BLaER1 treated with 17β-estradiol and CSF1 and Interleukin-3, amounts not matched to agents 10 nM and 100 nM (cell line): ENCODE measurements around the gene GPR75.

ENCODE experiments used
- H3K27ac ChIP-seq, 11 experiments: shearing (Covaris generic); formaldehyde crosslinking; 2 replicates each; pipeline ENCODE4 v1.8.1; 2022
- H3K27me3 ChIP-seq, 11 experiments: shearing (Covaris generic); formaldehyde crosslinking; 2 replicates each; pipeline ENCODE4 v1.8.1; 2022
- H3K36me3 ChIP-seq, 11 experiments: shearing (Covaris generic); formaldehyde crosslinking; 2 replicates each; pipeline ENCODE4 v1.8.1; 2022
- H3K4me1 ChIP-seq, 10 experiments: shearing (Covaris generic); formaldehyde crosslinking; 2 replicates each; pipeline ENCODE4 v1.8.1; 2022
- H3K4me2 ChIP-seq, 11 experiments: shearing (Covaris generic); formaldehyde crosslinking; 2 replicates each; pipeline ENCODE4 v1.8.1; 2022
- H3K4me3 ChIP-seq, 10 experiments: shearing (Covaris generic); formaldehyde crosslinking; 2 replicates each; pipeline ENCODE4 v1.8.1; 2022
- H3K9ac ChIP-seq, 11 experiments: shearing (Covaris generic); formaldehyde crosslinking; 2 replicates each; pipeline ENCODE4 v1.8.1; 2022
- H3K9me3 ChIP-seq, 11 experiments: shearing (Covaris generic); formaldehyde crosslinking; replicated peaks in 1 of 11; 2 replicates each; pipeline ENCODE4 v1.8.1; 2022
- H4K20me1 ChIP-seq, 11 experiments: shearing (Covaris generic); formaldehyde crosslinking; 2 replicates each; pipeline ENCODE4 v1.8.1; 2022
- Cebpa-rat ChIP-seq, 11 experiments: shearing (Covaris generic); IDR thresholded peaks; 2 replicates each; pipeline ENCODE4 v1.8.1; 2022

The GPR75 gene

GRCh38 chr2:53820711-53821110 lies 39.1 kb downstream of the GPR75 start:
- peaks cover 0 to 6% (median 0%) of the 10 kb centered on the region in 10 experiments; a peak in 3 of 20 replicates for H3K4me1 ChIP-seq
- H3K36me3 ChIP-seq: peaks cover 34 to 61% (median 43%) of the 10 kb centered on the region in 11 experiments
- H3K9ac ChIP-seq: no peak overlapping the region
- no peak overlapping the region for H3K27ac ChIP-seq
- no peak overlapping the region for H3K4me3 ChIP-seq
- no peak overlapping the region for H3K4me2 ChIP-seq
- H3K27me3 ChIP-seq: no peaks in the 10 kb centered on the region
- no peak for TF ChIP-seq Cebpa-rat (IDR thresholded peaks at IDR 0.05)
- no peaks in the 10 kb centered on the region for H4K20me1 ChIP-seq
- no peaks in the 10 kb centered on the region for H3K9me3 ChIP-seq

GRCh38 chr2:53820048-53820447 lies 39.7 kb downstream of the GPR75 start:
- Histone ChIP-seq H4K20me1 (no peaks in the 10 kb centered on the region), H3K4me1 (peaks cover 0 to 6% (median 0%) of the 10 kb centered on the region in 10 experiments; a peak in 3 of 20 replicates), H3K9ac (no peak overlapping the region), H3K36me3 (peaks cover 40 to 68% (median 50%) of the 10 kb centered on the region in 11 experiments), H3K27me3 (no peaks in the 10 kb centered on the region), H3K4me3 (no peak overlapping the region), H3K4me2 (no peak overlapping the region), H3K27ac (no peak overlapping the region), H3K9me3 (no peaks in the 10 kb centered on the region)
- no peak for TF ChIP-seq Cebpa-rat (IDR thresholded peaks at IDR 0.05)

GRCh38 chr2:53819634-53820033 lies 40.1 kb downstream of the GPR75 start:
- Histone ChIP-seq H3K27ac (no peak overlapping the region), H3K9me3 (no peaks in the 10 kb centered on the region), H3K4me2 (no peak overlapping the region), H3K4me3 (no peak overlapping the region), H3K27me3 (no peaks in the 10 kb centered on the region), H3K4me1 (peaks cover 0 to 6% (median 0%) of the 10 kb centered on the region in 10 experiments; a peak in 3 of 20 replicates), H3K9ac (no peak overlapping the region), H4K20me1 (no peaks in the 10 kb centered on the region), H3K36me3 (peaks cover 44 to 72% (median 54%) of the 10 kb centered on the region in 11 experiments)
- TF ChIP-seq Cebpa-rat (IDR thresholded peaks at IDR 0.05): no peak

GRCh38 chr2:53818854-53819435 lies 40.8 kb downstream of the GPR75 start:
- Histone ChIP-seq H3K4me1 (peaks cover 0 to 6% (median 0%) of the 10 kb centered on the region in 10 experiments; a peak in 3 of 20 replicates), H3K9ac (no peak overlapping the region), H3K27me3 (no peaks in the 10 kb centered on the region), H3K4me3 (no peak overlapping the region), H3K9me3 (no peaks in the 10 kb centered on the region), H4K20me1 (no peaks in the 10 kb centered on the region), H3K4me2 (no peak overlapping the region), H3K36me3 (peaks cover 48 to 75% (median 61%) of the 10 kb centered on the region in 11 experiments), H3K27ac (no peak overlapping the region)
- no peak for TF ChIP-seq Cebpa-rat (IDR thresholded peaks at IDR 0.05)

- no peaks in the 10 kb centered on the region for H3K27me3 ChIP-seq
- TF ChIP-seq Cebpa-rat (IDR thresholded peaks at IDR 0.05): no peak
Measured at GRCh38 chr2:53813151-53813550, 46.6 kb downstream of the GPR75 start.

GRCh38 chr2:53811601-53812000 lies 48.2 kb downstream of the GPR75 start:
- peaks cover 93 to 100% (median 97%) of the 10 kb centered on the region in 11 experiments for H3K36me3 ChIP-seq
- no peaks in the 10 kb centered on the region for H3K4me1 ChIP-seq
- H3K27ac ChIP-seq: no peak overlapping the region
- H3K4me2 ChIP-seq: no peak overlapping the region
- H3K4me3 ChIP-seq: no peak overlapping the region
- no peak for TF ChIP-seq Cebpa-rat (IDR thresholded peaks at IDR 0.05)
- no peak overlapping the region for H3K9ac ChIP-seq
- no peaks in the 10 kb centered on the region for H3K27me3 ChIP-seq
- no peaks in the 10 kb centered on the region for H4K20me1 ChIP-seq
- H3K9me3 ChIP-seq: no peaks in the 10 kb centered on the region

More at GRCh38 chr2:53813151-53813550, 46.6 kb downstream of the GPR75 start:
- Histone ChIP-seq H3K4me3 (no peak overlapping the region), H3K4me2 (no peak overlapping the region), H3K4me1 (no peaks in the 10 kb centered on the region), H3K36me3 (peaks cover 85 to 100% (median 97%) of the 10 kb centered on the region in 11 experiments), H4K20me1 (no peaks in the 10 kb centered on the region), H3K9ac (no peak overlapping the region), H3K27ac (no peak overlapping the region), H3K9me3 (no peaks in the 10 kb centered on the region)
